ELF-1 (cell line): ENCODE results near the gene TSHZ2.

ENCODE experiments used
- DNase-seq: peaks from one replicate; pipeline ENCODE4 v3.0.0-alpha.2; 2016; ENCODE audit warnings: low read depth, low spot score

Gene TSHZ2

DNA sequence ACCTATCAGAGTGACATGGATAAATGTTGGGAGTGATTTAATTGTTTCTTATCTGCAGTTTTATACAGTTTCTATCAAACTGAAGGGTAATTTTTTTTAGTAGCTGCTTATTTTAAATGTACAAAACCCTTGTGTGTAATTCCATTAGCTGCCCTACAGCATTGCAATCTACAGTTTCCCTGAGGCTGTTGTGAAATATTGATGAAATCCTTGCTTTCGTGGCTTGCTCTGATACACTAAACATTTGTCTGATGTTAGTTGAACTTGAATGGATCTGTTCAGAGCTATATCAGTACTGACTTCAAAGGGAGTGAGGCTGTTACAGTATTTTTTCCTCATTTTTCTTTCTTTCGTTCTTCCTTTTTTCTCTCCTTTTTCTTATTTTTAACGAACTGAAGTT lies 255.4 kb downstream of the TSHZ2 start:
- no peak for DNase-seq

DNA sequence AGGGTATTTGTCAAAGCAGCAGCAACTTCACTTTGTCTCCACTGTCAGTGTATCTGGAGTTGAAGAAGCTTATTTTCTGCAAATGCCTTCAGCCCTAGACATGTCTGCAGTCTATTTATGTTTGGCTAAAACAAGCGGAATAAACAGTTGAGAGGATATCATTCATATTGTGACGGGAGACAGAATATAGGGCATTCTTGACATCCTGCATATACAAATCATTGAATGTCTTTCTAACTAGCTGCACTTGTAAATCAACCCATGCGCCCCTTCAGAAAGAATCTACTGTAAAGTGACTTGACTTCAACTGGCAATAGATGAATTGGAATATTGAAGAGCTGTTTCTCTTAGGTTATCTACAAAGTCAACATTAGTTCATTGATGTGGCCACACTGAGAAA lies 258.9 kb downstream of the TSHZ2 start:
- DNase-seq, result no peak

DNA sequence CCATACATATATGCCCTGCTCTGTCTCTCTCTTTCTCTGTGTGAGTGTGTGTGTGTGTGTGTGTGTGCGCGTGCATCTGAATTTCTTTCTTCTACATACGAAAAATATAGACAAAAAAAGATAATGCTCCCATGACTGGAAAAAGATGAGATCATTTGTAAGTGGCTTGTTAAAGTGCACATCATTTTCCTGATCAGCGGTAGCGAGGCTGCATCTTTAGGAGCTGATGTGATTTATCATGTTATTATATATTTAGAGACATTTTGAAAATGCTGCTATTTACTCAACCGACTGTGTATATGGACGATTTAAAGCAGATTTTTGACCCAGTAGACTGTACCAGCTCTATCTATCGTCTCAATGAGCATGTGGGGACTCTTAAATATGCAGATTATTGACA lies 265.3 kb downstream of the TSHZ2 start:
- no peak for DNase-seq

GRCh38 chr20:53238121-53238660 lies 266.0 kb downstream of the TSHZ2 start:
- DNase-seq, result no peak

GRCh38 chr20:53243152-53243551 lies 271.0 kb downstream of the TSHZ2 start:
- no peak for DNase-seq

DNA sequence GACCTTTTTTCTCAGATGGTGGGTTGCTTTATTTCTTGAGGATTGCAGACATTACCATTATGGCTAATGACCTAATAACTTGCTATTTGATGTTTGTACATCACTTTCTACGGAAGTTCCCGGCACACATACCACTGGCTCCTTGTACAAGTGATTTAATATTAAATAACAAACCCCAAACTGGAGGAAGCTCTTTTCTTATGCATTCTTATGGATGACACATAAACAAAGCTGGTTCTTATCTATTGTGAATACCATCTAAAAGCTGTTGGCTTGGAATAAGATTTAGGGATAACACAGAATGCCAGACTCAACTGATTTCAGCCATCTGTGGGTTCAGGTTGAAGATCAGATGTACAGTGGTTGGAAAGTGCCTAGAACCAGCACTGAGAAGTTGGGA lies 272.6 kb downstream of the TSHZ2 start:
- DNase-seq, result no peak

DNA sequence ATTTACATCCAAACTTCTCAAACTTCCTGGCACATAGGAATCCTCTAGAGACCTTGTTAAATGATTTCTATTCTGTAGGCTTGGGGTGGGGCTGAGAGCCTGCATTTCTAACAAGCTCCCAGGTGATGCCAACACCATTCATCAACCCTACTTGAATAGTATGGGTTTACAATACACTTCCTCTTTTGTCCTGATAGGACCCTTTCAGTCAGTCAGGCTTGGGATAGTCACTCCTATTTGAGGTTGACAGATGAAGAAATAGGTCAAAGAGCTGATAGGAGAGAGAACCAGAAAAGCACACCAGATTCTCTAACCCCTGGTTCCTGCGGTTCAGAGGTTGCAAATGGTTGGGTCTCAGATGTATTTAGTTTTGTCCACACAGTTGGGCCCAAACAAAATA lies 273.4 kb downstream of the TSHZ2 start:
- DNase-seq, result no peak

DNA sequence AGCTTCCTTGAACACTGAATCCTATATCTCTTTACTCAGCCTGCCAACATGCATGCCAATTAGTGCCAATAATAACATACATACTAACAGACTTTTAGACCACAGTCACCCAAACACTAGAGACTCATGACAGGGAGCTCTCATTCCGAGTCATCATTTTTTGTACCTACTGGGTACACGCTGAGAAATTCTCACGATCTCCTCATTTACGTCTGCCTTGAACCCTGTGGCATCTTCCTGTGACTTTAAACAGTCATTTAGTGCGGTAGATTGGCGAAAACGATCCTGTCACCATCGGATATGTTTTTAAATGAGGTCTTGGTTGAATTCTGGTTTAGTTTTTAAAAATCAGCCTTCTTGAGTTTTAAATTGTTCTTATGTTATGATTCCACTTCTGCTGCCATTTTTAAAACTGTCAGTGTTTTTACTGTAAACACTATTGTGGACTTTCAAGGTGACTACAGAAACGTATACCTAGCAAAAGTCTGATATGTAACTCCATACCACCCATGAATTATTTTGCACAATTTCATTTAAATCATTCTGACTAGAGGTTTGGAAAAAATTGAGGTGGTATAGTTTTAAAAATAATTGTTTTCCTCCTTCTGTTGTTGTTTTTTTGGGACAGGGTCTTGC lies 275.4 kb downstream of the TSHZ2 start:
- DNase-seq, result no peak

DNA sequence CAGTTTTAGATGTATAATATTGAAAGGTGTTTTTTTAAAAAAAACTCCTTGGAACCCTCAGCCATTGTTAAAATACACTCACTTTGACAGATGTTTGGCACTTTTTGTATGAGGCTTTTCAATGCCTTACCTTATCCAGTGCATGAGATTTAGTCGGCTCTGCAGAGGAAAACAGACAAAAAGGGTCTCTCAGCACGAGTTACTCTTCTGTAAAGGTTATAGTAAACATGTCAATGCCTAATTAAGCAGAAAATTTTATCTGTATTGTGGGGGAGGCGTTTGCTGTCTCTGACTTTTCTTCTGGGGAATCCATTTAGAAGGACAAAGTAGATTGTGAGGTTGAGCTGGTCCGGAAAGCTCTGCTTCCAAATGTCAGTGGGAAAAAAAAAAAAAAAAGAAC lies 278.3 kb downstream of the TSHZ2 start:
- DNase-seq, result no peak

DNA sequence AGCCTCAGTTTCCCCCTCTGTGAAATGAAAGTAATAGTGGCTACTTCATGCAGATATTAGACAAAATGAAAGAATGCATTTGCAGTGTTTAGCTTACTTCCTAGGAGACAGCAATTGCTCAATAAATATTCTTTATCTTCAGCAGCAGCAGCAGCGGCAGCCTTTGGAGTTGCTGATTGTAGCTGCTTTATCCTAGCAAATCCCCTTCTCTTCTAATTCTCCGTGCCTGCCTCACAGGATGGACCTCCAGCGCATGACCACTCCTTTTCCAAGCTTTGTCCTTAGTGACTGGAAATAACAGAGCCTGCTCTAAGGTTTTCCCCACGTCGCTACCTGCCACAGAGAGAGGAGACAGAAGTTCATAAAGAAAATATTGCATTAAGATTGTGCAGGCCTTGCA lies 279.8 kb downstream of the TSHZ2 start:
- DNase-seq, result no peak

GRCh38 chr20:53253668-53254067 lies 281.5 kb downstream of the TSHZ2 start:
- DNase-seq, result no peak

- DNase-seq, result no peak
These were observed 283.0 kb downstream of the TSHZ2 start for GRCh38 chr20:53255102-53255710.

DNA sequence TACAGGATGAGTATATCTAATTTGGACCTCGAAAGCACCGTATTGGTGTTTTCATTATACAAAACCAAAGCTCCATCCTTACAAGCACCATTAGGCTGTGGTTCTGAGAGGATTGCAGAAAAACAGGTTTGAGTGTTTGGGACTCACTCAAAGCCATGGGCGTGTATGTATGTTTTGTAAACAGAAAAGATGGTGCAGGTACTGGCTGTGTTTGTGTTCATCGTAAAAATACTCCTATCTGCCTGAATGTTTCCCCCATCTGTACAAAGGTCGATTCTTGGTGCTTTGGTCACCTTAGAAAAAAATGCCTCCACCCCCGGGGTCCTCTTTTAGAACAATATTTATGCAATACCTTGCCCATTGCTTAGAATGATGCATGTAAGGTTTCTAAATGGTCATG lies 286.6 kb downstream of the TSHZ2 start:
- peak; percentile 49 for DNase-seq

GRCh38 chr20:53260168-53260567 lies 288.0 kb downstream of the TSHZ2 start:
- no peak for DNase-seq

GRCh38 chr20:53260591-53260990 lies 288.4 kb downstream of the TSHZ2 start:
- no peak for DNase-seq

- no peak for DNase-seq
These were observed 290.2 kb downstream of the TSHZ2 start for GRCh38 chr20:53262365-53262764.

- no peak for DNase-seq
These were observed 291.6 kb downstream of the TSHZ2 start for GRCh38 chr20:53263554-53264438.

DNA sequence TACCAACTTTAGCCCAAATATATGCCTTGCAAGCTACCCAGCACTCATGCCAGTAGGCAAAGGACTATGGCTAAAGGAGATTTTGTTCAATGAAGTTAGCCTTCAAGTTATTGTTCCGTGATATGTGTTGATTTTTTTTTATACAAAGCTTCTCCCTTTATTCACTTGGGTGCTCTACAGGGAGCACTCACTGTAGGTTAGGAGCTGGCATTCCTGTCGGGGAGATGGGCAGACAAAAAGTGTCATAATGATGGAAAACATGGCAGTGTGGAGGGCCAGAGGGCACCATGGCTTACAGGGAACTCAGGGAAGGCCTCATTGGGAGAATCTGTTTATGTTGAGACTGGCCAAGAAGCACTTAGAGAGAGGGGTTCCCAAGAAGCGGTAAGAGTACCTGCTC lies 292.4 kb downstream of the TSHZ2 start:
- DNase-seq, result no peak

- DNase-seq, result peak; percentile 8
These were observed 293.2 kb downstream of the TSHZ2 start for GRCh38 chr20:53265304-53265875.

DNA sequence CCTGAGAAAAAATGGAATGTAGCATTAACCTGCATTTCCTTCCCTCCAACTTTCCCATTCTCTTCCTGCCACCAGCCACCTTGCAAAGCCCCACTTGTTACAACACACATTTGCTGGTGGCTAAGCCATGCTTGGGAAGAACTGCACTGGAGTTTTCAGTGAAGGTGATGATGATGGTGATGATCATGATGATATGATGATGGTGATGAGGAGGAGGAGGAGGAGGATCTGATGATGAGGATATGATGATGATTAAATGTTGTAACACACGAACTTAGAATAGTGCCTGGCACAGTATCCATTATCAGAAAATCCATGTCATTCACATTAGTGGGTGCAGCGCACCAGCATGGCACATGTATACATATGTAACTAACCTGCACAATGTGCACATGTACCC lies 297.2 kb downstream of the TSHZ2 start:
- DNase-seq, result no peak

DNA sequence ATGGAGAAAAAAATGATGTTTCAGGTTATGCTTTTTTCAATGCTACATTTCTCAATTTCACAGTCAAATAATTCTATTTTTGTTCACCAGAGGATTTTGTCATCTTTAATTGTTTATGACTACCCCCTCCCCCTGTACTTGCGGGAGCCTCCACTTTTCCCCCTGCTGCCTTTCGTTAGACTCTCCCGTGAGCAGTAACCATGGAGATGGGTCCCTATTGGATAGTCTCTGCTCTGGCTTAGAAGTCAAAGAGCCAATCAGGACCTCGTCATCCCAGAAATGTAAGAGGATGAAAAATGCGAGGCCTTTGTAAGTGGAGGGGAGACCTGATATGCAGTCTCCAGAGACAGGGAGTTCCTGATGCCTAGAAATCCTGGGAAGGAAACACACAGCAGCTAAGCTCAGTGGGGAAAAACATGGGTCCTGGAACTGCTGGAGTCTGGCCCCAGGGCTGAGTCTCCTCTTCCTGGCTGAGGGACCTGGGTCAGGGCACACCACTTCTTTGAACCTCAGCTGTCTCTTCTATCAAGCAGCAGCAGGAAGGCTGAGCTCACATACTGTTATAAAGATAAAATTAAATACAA lies 298.7 kb downstream of the TSHZ2 start:
- no peak for DNase-seq

GRCh38 chr20:53274365-53274764 lies 302.2 kb downstream of the TSHZ2 start:
- no peak for DNase-seq
